Esophagus muscularis mucosa (tissue), 4 donors: ENCODE measurements around the gene POFUT1.
"Not testable (repeated sequence)": the region's sequence is repeated elsewhere in the genome, so short reads cannot be mapped to it uniquely, and the experiment has no call there.

Experiments used
- CTCF ChIP-seq, 3 experiments: fragments of 200-600 bp in 2 of 3; fragments of 450-650 bp in 1 of 3; sonication (generic) in 2 of 3; IDR thresholded peaks; one replicate each; pipeline ENCODE4 v1.5.1; 2017 to 2019; ENCODE audit warnings: antibody characterized with exemption in 3 of 3, mild to moderate bottlenecking in 2 of 3, moderate library complexity in 1 of 3
- EP300 ChIP-seq: sonication (generic); formaldehyde crosslinking; IDR thresholded peaks from one replicate; pipeline ENCODE4 v1.6.1; 2017; ENCODE audit warnings: antibody characterized with exemption
- POLR2A ChIP-seq: fragments of 450-650 bp; IDR thresholded peaks from one replicate; pipeline ENCODE4 v1.6.1; 2017; ENCODE audit warnings: antibody characterized with exemption, moderate library complexity, mild to moderate bottlenecking, low read depth
- POLR2AphosphoS5 ChIP-seq, 2 donors: sonication (generic); formaldehyde crosslinking; IDR thresholded peaks; one replicate each; pipeline ENCODE4 v1.6.1; 2017; ENCODE audit warnings: antibody characterized with exemption in 2 of 2

GRCh38 chr20:32275163-32275562, 67.5 kb downstream of the POFUT1 start:
- TF ChIP-seq CTCF (IDR thresholded peaks at IDR 0.05); POLR2A; POLR2AphosphoS5 (IDR thresholded peaks at IDR 0.05); EP300: not testable (repeated sequence)
